Peyer's patch (tissue), 4 donors: ENCODE measurements around the gene RASL10B. TPM values are rescaled to one million over a fixed set of nuclear protein-coding genes. Genes with fewer than 3 reads are reported as not detected.

Experiments
- DNase-seq, 3 donors: peaks; one replicate each; pipeline ENCODE4 v3.0.0-alpha.2; 2017 to 2019
- H3K27ac ChIP-seq, 4 donors: fragments of 200-600 bp; sonication (generic); one replicate each; pipeline ENCODE4 v1.5.1; 2016 to 2019
- H3K27me3 ChIP-seq, 2 donors: fragments of 200-600 bp; sonication (generic); one replicate each; pipeline ENCODE4 v1.5.1; 2019
- H3K36me3 ChIP-seq, 3 donors: fragments of 200-600 bp; sonication (generic); one replicate each; pipeline ENCODE4 v1.5.1; 2016 to 2019
- H3K4me1 ChIP-seq, 4 donors: fragments of 200-600 bp; sonication (generic); one replicate each; pipeline ENCODE4 v1.5.1; 2016 to 2019
- H3K4me3 ChIP-seq, 4 donors: fragments of 200-600 bp; sonication (generic); 1 replicate in 3 of 4; 2 replicates in 1 of 4; pipeline ENCODE4 v1.5.1; 2016 to 2019; ENCODE audit warnings: mild to moderate bottlenecking in 1 of 4
- H3K9me3 ChIP-seq, 4 donors: fragments of 200-600 bp; sonication (generic); one replicate each; pipeline ENCODE4 v1.5.1; 2016 to 2019; ENCODE audit warnings: mild to moderate bottlenecking in 1 of 4
- CTCF ChIP-seq, 6 experiments: fragments of 450-650 bp in 4 of 6; fragments of 200-600 bp in 2 of 6; sonication (generic) in 1 of 6; IDR thresholded peaks; one replicate each; pipeline ENCODE4 v1.5.1; 2017 to 2019; ENCODE audit warnings: antibody characterized with exemption in 6 of 6, mild to moderate bottlenecking in 3 of 6, moderate library complexity in 1 of 6
- POLR2A ChIP-seq, 2 donors: fragments of 450-650 bp; IDR thresholded peaks; one replicate each; pipeline ENCODE4 v1.5.1; 2017; ENCODE audit warnings: antibody characterized with exemption in 2 of 2, mild to moderate bottlenecking in 2 of 2, moderate library complexity in 2 of 2
- total RNA-seq, 4 donors: library from RNA; depleted of rRNA; stranded (reverse); fragments of >200 nt; gene quantifications; one replicate each; pipeline ENCODE4 v1.1.0, GENCODE V29; 2016

The RASL10B gene
- total RNA-seq, 4 donors from 2014 or later, result 1.1 TPM; not detected in 2

- H3K9me3 ChIP-seq, result no peaks in the 10 kb centered on the region
- no peak overlapping the region for H3K27ac ChIP-seq
- peaks cover 0 to 17% (median 2%) of the 10 kb centered on the region in 4 donors for H3K4me1 ChIP-seq
- no peaks in the 10 kb centered on the region for H3K36me3 ChIP-seq
- H3K27me3 ChIP-seq, result peaks cover 0 to 4% of the 10 kb centered on the region in 2 donors
- DNase-seq, result no peak
- H3K4me3 ChIP-seq, result no peak overlapping the region
- no peak for TF ChIP-seq POLR2A (IDR thresholded peaks at IDR 0.05)
- no peak for TF ChIP-seq CTCF (IDR thresholded peaks at IDR 0.05)
These were observed 21.0 kb downstream of the RASL10B start for GRCh38 chr17:35752471-35752870.

DNA sequence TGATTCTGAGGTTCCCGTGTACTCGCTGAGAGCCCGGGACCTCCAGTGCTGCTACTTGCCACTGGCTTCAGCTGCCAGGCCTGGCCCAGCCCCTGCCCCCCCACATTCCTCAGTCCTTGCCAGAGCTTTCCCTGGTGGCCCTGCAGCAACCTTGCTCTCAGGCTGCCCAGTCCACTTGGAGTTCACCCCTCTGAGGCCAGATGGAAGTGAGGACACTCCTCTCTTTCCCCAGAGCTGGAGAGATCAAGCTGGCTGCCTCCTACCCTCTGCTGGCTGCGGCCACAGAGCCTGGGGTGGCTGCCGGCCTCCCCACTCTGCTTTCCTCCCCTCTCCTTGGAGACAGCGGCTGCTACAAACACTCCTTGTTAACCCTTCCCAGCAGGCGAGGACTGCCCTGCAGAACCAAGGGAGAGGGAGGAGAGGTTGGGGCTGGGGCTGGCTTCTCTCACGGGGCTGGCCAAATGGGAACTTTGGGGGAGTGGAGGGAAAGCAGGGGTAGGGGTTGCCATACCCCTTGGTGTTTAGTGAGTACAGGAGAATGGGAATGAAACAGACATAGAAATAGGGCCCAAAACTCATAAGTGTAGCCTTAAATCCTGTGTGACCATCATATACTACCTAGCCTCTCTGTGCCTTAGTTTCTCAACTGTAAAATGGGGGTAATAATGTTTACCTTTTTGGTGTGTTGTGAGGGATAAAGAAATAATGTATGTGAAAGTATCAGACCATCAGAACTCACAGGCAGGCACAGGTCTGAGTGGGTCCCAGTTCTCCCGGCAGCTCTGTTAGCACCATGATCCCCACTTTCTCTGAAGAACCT lies 21.7 kb downstream of the RASL10B start, which contains the start of gene GAS2L2:
GAS2L2 (minus strand) TSS at position 295 of the 820 bp plus-strand sequence. CDS start 389 bp downstream, outside the sequence.
- Histone ChIP-seq H3K4me1 (peaks cover 0 to 12% (median 2%) of the 10 kb centered on the region in 4 donors), H3K4me3 (no peak within 1 kb of the TSS), H3K27me3 (peaks cover 0 to 4% of the 10 kb centered on the region in 2 donors), H3K27ac (no peak within 1 kb of the TSS), H3K36me3 (no peaks in the 10 kb centered on the region), H3K9me3 (no peaks in the 10 kb centered on the region)
- TF ChIP-seq POLR2A (IDR thresholded peaks at IDR 0.05) (no peak), CTCF (IDR thresholded peaks at IDR 0.05) (no peak)
- no peak for DNase-seq

- no peak overlapping the region for H3K4me3 ChIP-seq
- H3K9me3 ChIP-seq, result no peaks in the 10 kb centered on the region
- H3K27me3 ChIP-seq, result no peaks in the 10 kb centered on the region
- H3K27ac ChIP-seq, result no peak overlapping the region
- H3K36me3 ChIP-seq, result no peaks in the 10 kb centered on the region
- no peaks in the 10 kb centered on the region for H3K4me1 ChIP-seq
- no peak for DNase-seq
- TF ChIP-seq CTCF (IDR thresholded peaks at IDR 0.05), result no peak
- no peak for TF ChIP-seq POLR2A (IDR thresholded peaks at IDR 0.05)
These were observed 25.8 kb downstream of the RASL10B start for GRCh38 chr17:35757243-35757642.

DNA sequence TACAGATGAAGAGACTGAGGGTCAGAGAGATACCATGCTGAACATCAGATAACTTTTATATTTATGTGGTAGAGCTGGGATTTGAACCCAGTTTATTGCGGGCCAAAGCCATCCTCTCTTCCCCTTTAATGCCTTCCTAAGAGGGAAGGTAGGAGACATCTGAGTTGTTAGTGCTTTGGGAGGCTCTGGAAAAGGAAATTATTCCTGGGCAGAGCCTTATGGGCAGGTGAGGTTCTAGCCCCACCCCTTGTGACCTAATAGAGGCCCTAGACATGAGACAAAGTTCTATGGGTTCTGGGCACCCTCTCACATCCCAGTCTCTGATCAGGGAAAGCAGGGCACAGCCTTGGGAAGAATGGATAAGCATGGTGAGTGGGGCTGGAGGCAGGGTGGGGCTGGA lies 29.1 kb downstream of the RASL10B start, which contains the start of gene C17orf50:
C17orf50 (plus strand) TSS at position 301 of the 400 bp plus-strand sequence; CDS start at position 356, 55 bp downstream.
- H3K27ac ChIP-seq, result no peak within 1 kb of the TSS
- no peak within 1 kb of the TSS for H3K4me3 ChIP-seq
- no peak for DNase-seq
- no peak for TF ChIP-seq POLR2A (IDR thresholded peaks at IDR 0.05)
- TF ChIP-seq CTCF (IDR thresholded peaks at IDR 0.05), result no peak
- no peaks in the 10 kb centered on the region for H3K9me3 ChIP-seq
- H3K36me3 ChIP-seq, result no peaks in the 10 kb centered on the region
- H3K4me1 ChIP-seq, result peaks cover 0 to 19% (median 1%) of the 10 kb centered on the region in 4 donors
- H3K27me3 ChIP-seq, result no peaks in the 10 kb centered on the region

- Histone ChIP-seq H3K4me1 (peaks cover 0 to 19% (median 1%) of the 10 kb centered on the region in 4 donors), H3K27me3 (no peaks in the 10 kb centered on the region), H3K9me3 (no peaks in the 10 kb centered on the region), H3K4me3 (no peak overlapping the region), H3K36me3 (no peaks in the 10 kb centered on the region), H3K27ac (no peak overlapping the region)
- no peak for TF ChIP-seq POLR2A (IDR thresholded peaks at IDR 0.05)
- TF ChIP-seq CTCF (IDR thresholded peaks at IDR 0.05), result no peak
- no peak for DNase-seq
These were observed 30.2 kb downstream of the RASL10B start for GRCh38 chr17:35761601-35762000.
